K562 (cell line): ENCODE results near the gene PCBD2. TPM values are rescaled to one million over a fixed set of nuclear protein-coding genes. Genes with fewer than 3 reads are reported as not detected.

Source experiments
- ATAC-seq: fragments of 200-7000 bp; cut with Tn5 transposase; 3 replicates; pipeline ENCODE4 v1.9.1; 2020; ENCODE audit warnings: moderate library complexity
- BruUV-seq: library from RNA; stranded (reverse); fragments of 400-500 nt; replicated peaks from 2 replicates; lab custom pipeline; 2021; lab: Mats Ljungman, UMichigan
- CTCF ChIA-PET: fragments of 300-600 bp; formaldehyde crosslinking; extraction: SDS; loops from one replicate; lab custom pipeline; 2021; ENCODE audit warnings: low intra/inter-chr PET ratio; lab: Yijun Ruan, JAX
- POLR2A ChIA-PET: fragments of 300-600, 350-650 bp; sonication (Branson Sonifier 250); formaldehyde crosslinking; extraction: SDS; loops from one replicate; lab custom pipeline; 2021; ENCODE audit warnings: antibody characterized with exemption, inconsistent platforms; lab: Yijun Ruan, JAX
- DNase-seq, 4 experiments: peaks; one replicate each; pipeline versions ENCODE4 v3.0.0 to v3.0.0-alpha.2; 2011 to 2018; ENCODE audit warnings: low spot score in 3 of 4, mixed read lengths in 3 of 4; ENCODE audit errors: extremely low read depth in 1 of 4
- FAIRE-seq: peaks from 2 replicates; lab custom pipeline; 2011; peaks lifted over from hg19 to GRCh38; lab: Jason Lieb, UNC
- H2AFZ ChIP-seq: 2 replicates; pipeline ENCODE4 v1.6.0; 2011; ENCODE audit warnings: low read depth, low read length, control low read depth, inconsistent platforms
- H3K27ac ChIP-seq: fragments of 200-600 bp; 3 replicates; pipeline ENCODE4 v1.8.0; 2011; ENCODE audit warnings: low read depth, mild to moderate bottlenecking, control low read depth, inconsistent platforms, low read length, moderate library complexity, mixed read lengths; ENCODE audit errors: extremely low read depth
- H3K27me3 ChIP-seq, 2 experiments: fragments of 300-600 bp in 1 of 2; 2 replicates in 1 of 2; 3 replicates in 1 of 2; pipeline versions ENCODE4 v1.6.0 to v1.8.0; 2011; ENCODE audit warnings: inconsistent platforms in 2 of 2, low read length in 2 of 2, mild to moderate bottlenecking in 1 of 2, mixed read lengths in 1 of 2, moderate library complexity in 1 of 2; ENCODE audit not compliant: control insufficient read depth in 2 of 2, insufficient read depth in 2 of 2
- H3K36me3 ChIP-seq: fragments of 300-600 bp; 3 replicates; pipeline ENCODE4 v1.8.0; 2011; ENCODE audit warnings: mild to moderate bottlenecking, low read length, inconsistent platforms; ENCODE audit not compliant: control insufficient read depth, insufficient read depth
- H3K4me1 ChIP-seq, 2 experiments: fragments of 200-600 bp in 1 of 2; replicated peaks in 1 of 2; 2 replicates in 1 of 2; 3 replicates in 1 of 2; pipeline versions ENCODE4 v1.5.1 to v1.8.0; 2011; ENCODE audit warnings: inconsistent platforms in 2 of 2, low read length in 2 of 2, mild to moderate bottlenecking in 1 of 2, mixed read lengths in 1 of 2, moderate library complexity in 1 of 2; ENCODE audit not compliant: control insufficient read depth in 2 of 2, insufficient read depth in 2 of 2
- H3K4me2 ChIP-seq: 2 replicates; pipeline ENCODE4 v1.6.1; 2011; ENCODE audit warnings: low read length, control low read depth, inconsistent platforms, mixed read lengths; ENCODE audit not compliant: insufficient read depth
- H3K4me3 ChIP-seq: fragments of 200-600 bp; sonication (generic), shearing (Covaris generic); 2 replicates; pipeline ENCODE4 v1.5.1; 2016; ENCODE audit warnings: control low read depth, inconsistent platforms
- H3K79me2 ChIP-seq: fragments of 200-600 bp; 3 replicates; pipeline ENCODE4 v1.8.0; 2011; ENCODE audit warnings: low read length, inconsistent platforms; ENCODE audit not compliant: control insufficient read depth, insufficient read depth
- H3K9ac ChIP-seq, 2 experiments: 2 replicates each; pipeline versions ENCODE4 v1.6.0 to v1.6.1; 2011; ENCODE audit warnings: low read depth in 2 of 2, low read length in 2 of 2, control low read depth in 1 of 2, inconsistent platforms in 1 of 2, mild to moderate bottlenecking in 1 of 2, mixed read lengths in 1 of 2; ENCODE audit not compliant: insufficient read depth in 1 of 2
- H3K9me1 ChIP-seq: one replicate; pipeline ENCODE4 v1.6.0; 2011; ENCODE audit warnings: inconsistent platforms, mild to moderate bottlenecking, low read length, moderate library complexity; ENCODE audit not compliant: control insufficient read depth, insufficient read depth
- H3K9me3 ChIP-seq: replicated peaks from 2 replicates; pipeline ENCODE4 v1.5.1; 2011; ENCODE audit warnings: low read depth, low read length, inconsistent platforms; ENCODE audit not compliant: control insufficient read depth, insufficient read depth
- H4K20me1 ChIP-seq: replicated peaks from 2 replicates; pipeline ENCODE4 v1.6.1; 2011; ENCODE audit warnings: low read length, inconsistent platforms, mixed read lengths; ENCODE audit not compliant: control insufficient read depth, insufficient read depth
- ARID1B ChIP-seq: fragments of 450-650 bp; IDR thresholded peaks from 2 replicates; pipeline ENCODE4 v1.6.1; 2016; ENCODE audit warnings: antibody characterized with exemption, mild to moderate bottlenecking, inconsistent platforms
- CEBPB ChIP-seq: fragments of 450-650 bp; IDR thresholded peaks from 2 replicates; pipeline ENCODE4 v1.6.1; 2016; ENCODE audit warnings: missing genetic modification characterization, missing compliant biosample characterization
- LCOR ChIP-seq: sonication (generic); formaldehyde crosslinking; IDR thresholded peaks from 2 replicates; pipeline ENCODE4 v1.8.0; 2022; ENCODE audit warnings: mild to moderate bottlenecking, missing genetic modification reagents
- MNT ChIP-seq, 2 experiments: fragments of 450-650 bp; conservative IDR thresholded peaks; 2 replicates each; pipeline ENCODE4 v1.6.1; 2017; ENCODE audit warnings: mild to moderate bottlenecking in 2 of 2, moderate library complexity in 2 of 2
- NFIX ChIP-seq: fragments of 250-450 bp; sonication (Bioruptor Pico); IDR thresholded peaks from 2 replicates; pipeline ENCODE4 v1.4.0; 2020; ENCODE audit warnings: low read depth, mild to moderate bottlenecking, moderate library complexity
- NR1H2 ChIP-seq: sonication (generic); formaldehyde crosslinking; IDR thresholded peaks from 2 replicates; pipeline ENCODE4 v1.4.0; 2020; ENCODE audit warnings: mild to moderate bottlenecking, missing genetic modification reagents
- PPARD ChIP-seq: fragments of 250-450 bp; sonication (Bioruptor Pico); IDR thresholded peaks from 2 replicates; pipeline ENCODE4 v1.8.0; 2022; ENCODE audit warnings: inconsistent platforms, mild to moderate bottlenecking, moderate library complexity
- RBFOX2 ChIP-seq: fragments of 200-400 bp; formaldehyde crosslinking; IDR thresholded peaks from 2 replicates; pipeline ENCODE4 v1.6.1; 2017; ENCODE audit warnings: low read depth, mild to moderate bottlenecking, low read length, moderate library complexity
- SAFB ChIP-seq: fragments of 200-400 bp; formaldehyde crosslinking; IDR thresholded peaks from 2 replicates; pipeline ENCODE4 v1.6.1; 2017; ENCODE audit warnings: low read depth, low read length, borderline replicate concordance
- SPI1 ChIP-seq: IDR thresholded peaks from 2 replicates; pipeline ENCODE4 v1.6.1; 2011; ENCODE audit warnings: low read depth, low read length, control low read depth, borderline replicate concordance
- TFE3 ChIP-seq: fragments of 450-650 bp; formaldehyde crosslinking; IDR thresholded peaks from 2 replicates; pipeline ENCODE4 v1.4.0; 2020; ENCODE audit warnings: mild to moderate bottlenecking, mixed read lengths
- TOE1 ChIP-seq, 2 experiments: fragments of 450-650 bp in 1 of 2; sonication (generic) in 1 of 2; formaldehyde crosslinking in 1 of 2; IDR thresholded peaks; 2 replicates each; pipeline versions ENCODE4 v1.7.1 to v1.8.0; 2016 to 2022; ENCODE audit warnings: borderline replicate concordance in 2 of 2, mild to moderate bottlenecking in 2 of 2, antibody characterized with exemption in 1 of 2, inconsistent platforms in 1 of 2, low read depth in 1 of 2, missing genetic modification reagents in 1 of 2, moderate library complexity in 1 of 2
- ZBED1 ChIP-seq: IDR thresholded peaks from 2 replicates; pipeline ENCODE4 v1.6.1; 2014
- ZFP36 ChIP-seq: fragments of 150-350 bp; IDR thresholded peaks from 2 replicates; pipeline ENCODE4 v1.6.1; 2018; ENCODE audit warnings: low read length, low read depth; ENCODE audit not compliant: partially characterized antibody
- ZFX ChIP-seq: sonication (generic); formaldehyde crosslinking; IDR thresholded peaks from 2 replicates; pipeline ENCODE4 v1.8.0; 2022; ENCODE audit warnings: mild to moderate bottlenecking, missing genetic modification reagents, moderate library complexity
- ZNF280A ChIP-seq: fragments of 450-650 bp; IDR thresholded peaks from 2 replicates; pipeline ENCODE4 v1.6.1; 2018; ENCODE audit warnings: mild to moderate bottlenecking, low read depth; ENCODE audit not compliant: partially characterized antibody
- WGBS: fragments of 100-300 bp; shearing (Covaris generic); methylation state at CpG from one replicate; pipeline ENCODE4 v1.1.6; 2016; ENCODE audit warnings: low coverage, mixed read lengths; ENCODE audit not compliant: insufficient coverage; ENCODE audit errors: missing lambda C conversion rate; 5-methylcytosine and 5-hydroxymethylcytosine counted together
- in situ Hi-C: fragments of 300-500 bp; cut with MboI; formaldehyde crosslinking; loops from 4 replicates; pipeline ENCODE4 v1.15.0; 2018; ENCODE audit warnings: inconsistent platforms, mixed read lengths
- intact Hi-C: fragments of 100-400 bp; cut with micrococcal nuclease; formaldehyde crosslinking; loops from 2 replicates; pipeline ENCODE4 v1.14.2; 2022
- polyA plus RNA-seq, 8 experiments: library from polyadenylated mRNA; depleted of rRNA in 4 of 8; stranded (reverse) in 5 of 8; unstranded in 3 of 8; fragments of >200 nt; fragmentation: Nextera tagmentation in 2 of 8; fragmentation: Illumina TruSeq in 1 of 8; extraction: Ambion mirVana in 2 of 8; extraction: Trizol in 1 of 8; gene quantifications; 2 replicates each; pipeline versions ENCODE4 v1.2.1 to v1.2.3, GENCODE V29; 2011 to 2014; ENCODE audit warnings: inconsistent platforms in 1 of 8, missing spikeins in 1 of 8
- total RNA-seq, 7 experiments: library from RNA; depleted of rRNA in 6 of 7; stranded (reverse); fragments of >200 nt in 6 of 7; fragmentation: Illumina TruSeq in 2 of 7; extraction: Trizol in 2 of 7; gene quantifications; 2 replicates each; pipeline versions ENCODE4 v1.2.1 to v1.2.3, GENCODE V29; 2011 to 2021; ENCODE audit warnings: low replicate concordance in 1 of 7

Gene PCBD2
- total and polyA plus RNA-seq, 9 of the 15 experiments (the other 6 are each of a cell fraction or from before 2014, with no cell fraction given), result 5.2 to 13.8 (median 7.8) TPM

GRCh38 chr5:134873987-134874830, 30.7 kb upstream of the PCBD2 start, which contains the start of gene TXNDC15:
TSS of gene TXNDC15 (plus strand) at chr5:134874371. CDS start at chr5:134874428, 57 bp downstream.
- DNase-seq, result peak; percentile 78 to 88 (median 82)
- intact Hi-C loops, result loop anchor here (1.0 kb wide), 1 partner anchor 30 kb away; no protein-coding TSS in a partner anchor
- peak within 1 kb of the TSS; percentile 88 to 96 for H3K9ac ChIP-seq
- no peaks in the 10 kb centered on the region for H3K36me3 ChIP-seq
- no peaks in the 10 kb centered on the region for H4K20me1 ChIP-seq
- FAIRE-seq, result peak; percentile 35
- no TSS peak for BruUV-seq
- peak; percentile 96 for ATAC-seq
- H3K9me3 ChIP-seq, result no peaks in the 10 kb centered on the region
- peaks cover 6% of the 10 kb centered on the region; the same call in 2 of the 3 replicates for H3K79me2 ChIP-seq
- peak within 1 kb of the TSS; percentile 100 for H2AFZ ChIP-seq
- no peaks in the 10 kb centered on the region for H3K27me3 ChIP-seq
- peak within 1 kb of the TSS; percentile 89 for H3K27ac ChIP-seq
- H3K9me1 ChIP-seq, result no peaks in the 10 kb centered on the region
- in situ Hi-C loops, result no loop called here
- H3K4me2 ChIP-seq, result peak within 1 kb of the TSS; percentile 93
- H3K4me3 ChIP-seq, result peak within 1 kb of the TSS; percentile 62
- ChIA-PET POLR2A (interaction anchor here (0.8 to 3.9 kb wide), 10 partner anchors 9 to 117 kb away, joined by 3 to 22 read pairs (median 5); partner anchors contain the start of genes C5orf24 and PCBD2), CTCF (no interaction called here)
- peaks cover 18 to 20% of the 10 kb centered on the region in 2 experiments; a peak in 4 of 5 replicates for H3K4me1 ChIP-seq
- WGBS, result 16% methylated on average over 73 of the region's 79 CpGs
- no peak for TF ChIP-seq SPI1
- no peak for TF ChIP-seq NFIX (CRISPR knock-in tag)
- TF ChIP-seq ARID1B, result no peak; the same call in 1 of the 2 replicates
- TF ChIP-seq TFE3 (CRISPR knock-in tag), result no peak
- no peak for TF ChIP-seq NR1H2 (CRISPR knock-in tag)
- TF ChIP-seq SAFB, result 0 out of 2 replicates have a peak, but pooled peaks have one; percentile 48
- no peak for TF ChIP-seq ZNF280A
- no peak for TF ChIP-seq PPARD
- TF ChIP-seq ZFX, result peak; percentile 97
- TF ChIP-seq RBFOX2, result peak; percentile 95
- TF ChIP-seq MNT (conservative IDR thresholded peaks at IDR 0.05), result peak in 1 of 2 experiments; percentile 66; a peak in 2 of 4 replicates
- no peak for TF ChIP-seq CEBPB (tag)
- TF ChIP-seq TOE1 (IDR thresholded peaks at IDR 0.05; ENCODE audit: borderline replicate concordance), result no peak; the same call in 1 of the 2 replicates
- TF ChIP-seq TOE1 (CRISPR knock-in tag; IDR thresholded peaks at IDR 0.05; ENCODE audit: borderline replicate concordance, low read depth), result no peak
- TF ChIP-seq ZBED1, result no peak
- peak; percentile 15 for TF ChIP-seq ZFP36
- TF ChIP-seq LCOR, result peak; percentile 66; the same call in 1 of the 2 replicates
